ENCODE results near the gene CHM.

DNA sequence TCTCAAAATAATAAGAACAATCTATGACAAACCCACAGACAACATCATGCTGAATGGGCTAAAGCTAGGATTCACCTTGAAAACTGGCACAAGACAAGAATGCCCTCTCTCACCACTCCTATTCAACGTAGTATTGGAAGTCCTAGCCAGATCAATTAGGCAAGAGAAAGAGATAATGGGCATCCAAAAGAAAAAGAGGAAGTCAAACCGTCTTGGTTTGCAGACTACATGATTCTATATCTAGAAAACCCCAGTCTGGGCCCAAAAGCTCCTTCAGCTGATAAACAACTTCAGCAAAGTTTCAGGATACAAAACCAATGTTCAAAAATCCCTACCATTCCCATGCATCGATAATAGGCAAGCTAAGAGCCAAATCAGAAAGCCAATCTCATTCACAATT is 59.0 kb downstream of the CHM start:
- TF ChIP-seq POLR2A (IDR thresholded peaks at IDR 0.05): no peak
- TF ChIP-seq, protein P1, sequence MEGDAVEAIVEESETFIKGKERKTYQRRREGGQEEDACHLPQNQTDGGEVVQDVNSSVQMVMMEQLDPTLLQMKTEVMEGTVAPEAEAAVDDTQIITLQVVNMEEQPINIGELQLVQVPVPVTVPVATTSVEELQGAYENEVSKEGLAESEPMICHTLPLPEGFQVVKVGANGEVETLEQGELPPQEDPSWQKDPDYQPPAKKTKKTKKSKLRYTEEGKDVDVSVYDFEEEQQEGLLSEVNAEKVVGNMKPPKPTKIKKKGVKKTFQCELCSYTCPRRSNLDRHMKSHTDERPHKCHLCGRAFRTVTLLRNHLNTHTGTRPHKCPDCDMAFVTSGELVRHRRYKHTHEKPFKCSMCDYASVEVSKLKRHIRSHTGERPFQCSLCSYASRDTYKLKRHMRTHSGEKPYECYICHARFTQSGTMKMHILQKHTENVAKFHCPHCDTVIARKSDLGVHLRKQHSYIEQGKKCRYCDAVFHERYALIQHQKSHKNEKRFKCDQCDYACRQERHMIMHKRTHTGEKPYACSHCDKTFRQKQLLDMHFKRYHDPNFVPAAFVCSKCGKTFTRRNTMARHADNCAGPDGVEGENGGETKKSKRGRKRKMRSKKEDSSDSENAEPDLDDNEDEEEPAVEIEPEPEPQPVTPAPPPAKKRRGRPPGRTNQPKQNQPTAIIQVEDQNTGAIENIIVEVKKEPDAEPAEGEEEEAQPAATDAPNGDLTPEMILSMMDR (IDR thresholded peaks at IDR 0.05): no peak
- no peak for TF ChIP-seq POLR2AphosphoS5 (IDR thresholded peaks at IDR 0.05; ENCODE audit: insufficient read depth in 1 of 2, low read depth in 1 of 2)

Data from vagina (tissue), 2 donors.